ENCODE results near the gene DENND1A.

The DENND1A gene

DNA sequence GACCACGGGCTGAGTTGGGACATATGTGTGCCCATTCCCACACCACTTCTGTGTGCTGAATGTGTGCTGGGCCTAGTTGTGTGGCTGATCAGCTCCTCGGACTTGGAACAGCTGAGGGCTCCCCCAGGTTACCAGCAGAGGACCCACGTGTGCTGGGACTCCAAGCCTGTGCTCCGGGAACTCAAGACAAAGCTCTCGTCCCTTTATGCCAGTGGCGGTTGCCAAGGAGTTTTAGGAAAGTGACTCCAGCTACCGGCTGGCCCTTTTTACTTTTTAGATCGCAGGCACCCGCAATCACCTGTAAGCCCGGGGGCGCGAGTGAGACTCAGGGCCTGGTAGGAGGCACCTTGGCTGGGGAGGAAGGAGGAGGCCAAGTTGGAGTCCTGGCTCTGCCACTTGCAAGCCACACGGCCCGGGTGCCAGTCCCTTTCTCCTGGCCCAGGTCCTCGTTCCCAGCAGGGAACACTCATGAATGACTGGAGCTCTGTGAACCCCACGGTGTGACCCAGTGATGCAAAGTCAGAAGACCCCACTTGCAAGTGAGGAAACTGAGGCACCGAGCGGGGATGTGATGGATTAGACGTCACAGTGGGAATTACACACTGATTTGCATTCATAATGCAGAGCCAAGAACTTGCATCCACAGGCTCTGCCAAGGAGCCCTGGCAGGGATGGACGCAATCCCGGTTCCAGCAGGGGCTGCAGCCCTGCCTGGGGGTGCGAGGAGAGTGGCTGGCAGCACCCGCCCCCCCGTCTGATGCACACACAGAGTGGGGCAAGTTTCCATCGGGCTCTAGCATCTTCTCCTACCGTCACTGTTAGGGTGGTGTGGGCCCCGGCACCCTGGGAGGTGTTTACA lies 547.0 kb downstream of the DENND1A start:
- CTCF ChIA-PET, result interaction anchor here (0.9 kb wide), 1 partner anchor 28 kb away, joined by 5 read pairs; no protein-coding TSS in a partner anchor
- no peak for DNase-seq (ENCODE audit: extremely low spot score)
- POLR2A ChIA-PET, result no interaction called here
- TF ChIP-seq HDGF (IDR thresholded peaks at IDR 0.05; ENCODE audit: borderline replicate concordance) (no peak), BHLHE40 (IDR thresholded peaks at IDR 0.05; ENCODE audit: borderline replicate concordance) (no peak), ELF4 (IDR thresholded peaks at IDR 0.05) (no peak), L3MBTL2 (conservative IDR thresholded peaks at IDR 0.05) (no peak), SP1 (IDR thresholded peaks at IDR 0.05) (no peak), FOXA1 (IDR thresholded peaks at IDR 0.05) (no peak), TARDBP (IDR thresholded peaks at IDR 0.05) (no peak), FOXM1 (IDR thresholded peaks at IDR 0.05; ENCODE audit: borderline replicate concordance) (no peak), LEF1 (IDR thresholded peaks at IDR 0.05; ENCODE audit: borderline replicate concordance) (no peak), FOXK2 (IDR thresholded peaks at IDR 0.05) (no peak), ARNT (IDR thresholded peaks at IDR 0.05) (no peak)
- TF ChIP-seq, protein P1, sequence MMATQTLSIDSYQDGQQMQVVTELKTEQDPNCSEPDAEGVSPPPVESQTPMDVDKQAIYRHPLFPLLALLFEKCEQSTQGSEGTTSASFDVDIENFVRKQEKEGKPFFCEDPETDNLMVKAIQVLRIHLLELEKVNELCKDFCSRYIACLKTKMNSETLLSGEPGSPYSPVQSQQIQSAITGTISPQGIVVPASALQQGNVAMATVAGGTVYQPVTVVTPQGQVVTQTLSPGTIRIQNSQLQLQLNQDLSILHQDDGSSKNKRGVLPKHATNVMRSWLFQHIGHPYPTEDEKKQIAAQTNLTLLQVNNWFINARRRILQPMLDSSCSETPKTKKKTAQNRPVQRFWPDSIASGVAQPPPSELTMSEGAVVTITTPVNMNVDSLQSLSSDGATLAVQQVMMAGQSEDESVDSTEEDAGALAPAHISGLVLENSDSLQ (IDR thresholded peaks at IDR 0.05), result no peak

DNA sequence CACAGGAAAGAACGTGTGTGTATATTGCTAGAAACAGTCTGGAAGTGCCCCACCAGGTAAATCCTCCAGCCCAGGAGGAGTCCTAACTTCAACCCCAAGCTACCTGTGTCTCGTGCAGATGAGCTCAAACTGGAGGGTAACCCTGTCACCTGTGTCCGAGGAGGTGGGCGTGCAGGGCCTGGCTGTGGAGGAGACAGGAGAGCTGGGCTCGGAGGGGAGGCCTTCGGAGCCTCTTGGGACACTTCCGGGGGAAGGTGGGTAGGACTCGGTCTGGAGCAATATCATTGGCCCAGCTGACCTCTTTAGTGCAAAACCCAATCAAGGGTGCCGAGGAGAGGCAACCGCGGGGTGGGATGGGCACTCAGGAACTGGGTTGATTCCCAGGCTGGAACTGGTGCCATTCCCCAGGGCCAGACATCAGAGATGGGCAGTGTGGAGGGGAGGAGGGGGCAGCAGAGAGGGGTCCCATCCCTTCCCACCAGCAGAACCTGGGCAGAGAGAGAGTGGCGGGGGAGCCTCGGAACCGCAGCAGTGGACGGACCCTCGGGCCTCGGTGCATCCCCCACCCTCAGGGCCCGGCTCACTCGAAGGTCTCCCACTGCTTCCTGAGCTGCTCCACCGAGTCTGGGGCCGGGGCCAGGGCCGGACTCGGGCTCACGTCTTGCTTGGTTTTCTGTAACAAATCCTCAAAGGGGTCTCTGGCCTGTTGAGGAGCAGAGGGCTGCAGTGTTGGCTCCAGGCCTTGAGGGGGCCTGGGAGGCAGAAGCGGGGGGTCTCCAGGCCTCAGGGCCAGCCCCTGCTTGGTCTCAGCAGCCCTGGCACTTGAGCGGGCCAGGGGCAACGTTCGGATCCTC lies 548.8 kb downstream of the DENND1A start:
- DNase-seq (ENCODE audit: extremely low spot score), result no peak
- ChIA-PET CTCF (no interaction called here), POLR2A (no interaction called here)
- no peak for TF ChIP-seq SUZ12 (IDR thresholded peaks at IDR 0.05)
- TF ChIP-seq HDGF (IDR thresholded peaks at IDR 0.05; ENCODE audit: borderline replicate concordance), result no peak
- TF ChIP-seq FOXK2 (IDR thresholded peaks at IDR 0.05), result no peak
- TF ChIP-seq NFRKB (IDR thresholded peaks at IDR 0.05), result no peak
- TF ChIP-seq CTBP1 (IDR thresholded peaks at IDR 0.05; ENCODE audit: borderline replicate concordance), result no peak
- no peak for TF ChIP-seq ZNF384 (IDR thresholded peaks at IDR 0.05)
- no peak for TF ChIP-seq BHLHE40 (IDR thresholded peaks at IDR 0.05; ENCODE audit: borderline replicate concordance)
- TF ChIP-seq TARDBP (IDR thresholded peaks at IDR 0.05), result no peak
- TF ChIP-seq ARNT (IDR thresholded peaks at IDR 0.05), result no peak

DNA sequence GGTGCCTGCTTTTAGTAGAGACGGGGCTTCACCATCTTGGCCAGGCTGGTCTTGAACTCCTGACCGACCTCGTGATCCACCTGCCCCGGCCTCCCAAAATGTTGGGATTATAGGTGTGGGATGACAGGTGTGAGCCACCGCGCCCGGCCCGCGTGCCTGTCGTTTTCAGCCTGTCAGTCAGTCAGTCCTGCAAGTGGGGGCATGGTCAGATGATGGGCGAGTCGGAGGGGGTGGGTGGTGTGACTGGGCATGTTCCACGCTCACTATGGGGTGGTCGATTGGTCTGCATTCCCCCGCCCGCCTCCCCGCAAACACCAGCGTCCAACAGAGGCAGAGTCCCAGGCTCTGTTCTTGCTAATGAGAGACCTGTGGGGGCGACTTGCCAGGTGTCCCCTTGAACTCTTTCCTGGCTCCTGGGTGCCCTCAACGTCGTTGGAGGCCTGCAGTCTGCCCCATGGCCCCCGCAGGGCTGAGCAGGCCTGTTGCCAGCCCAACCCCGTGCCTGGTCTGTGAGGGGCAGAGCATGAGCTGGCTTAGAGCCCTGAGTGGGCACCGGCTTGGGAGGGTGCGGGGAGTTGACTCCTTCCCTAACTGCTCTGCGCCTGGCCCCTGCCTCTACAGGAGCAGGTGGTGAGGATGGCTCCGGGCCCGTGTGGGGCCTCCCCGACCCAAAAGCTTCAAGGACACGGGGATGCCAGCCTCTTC lies 550.8 kb downstream of the DENND1A start:
- CTCF ChIA-PET, result no interaction called here
- no peak for DNase-seq (ENCODE audit: extremely low spot score)
- TF ChIP-seq BHLHE40 (IDR thresholded peaks at IDR 0.05; ENCODE audit: borderline replicate concordance) (no peak), LEF1 (IDR thresholded peaks at IDR 0.05; ENCODE audit: borderline replicate concordance) (no peak), ELF4 (IDR thresholded peaks at IDR 0.05) (no peak), SP1 (IDR thresholded peaks at IDR 0.05) (no peak), ARNT (IDR thresholded peaks at IDR 0.05) (no peak), FOXK2 (IDR thresholded peaks at IDR 0.05) (no peak)
- POLR2A ChIA-PET, result no interaction called here

DNA sequence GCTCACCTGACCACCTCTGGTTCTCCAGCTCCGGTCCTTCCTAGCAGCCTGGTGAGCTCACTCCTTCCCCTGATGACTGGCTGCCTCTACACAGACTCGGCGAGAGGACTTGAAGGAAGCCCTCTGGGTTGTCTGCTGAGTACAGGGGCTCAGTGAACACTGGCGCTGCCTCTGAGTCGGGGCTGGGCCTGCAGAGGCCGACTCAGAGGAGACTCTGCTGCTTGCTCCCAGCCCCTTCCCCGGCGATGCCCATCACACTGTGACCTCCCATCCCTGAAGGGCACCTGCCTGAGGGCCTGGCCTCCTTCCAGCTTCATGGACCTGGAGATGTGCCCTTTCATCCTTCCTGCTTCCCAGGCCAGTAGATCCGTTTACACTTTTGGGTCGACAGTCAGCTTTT lies 551.9 kb downstream of the DENND1A start:
- POLR2A ChIA-PET, result interaction anchor here (1.5 kb wide), 1 partner anchor 21 kb away, joined by 3 read pairs; no protein-coding TSS in a partner anchor
- TF ChIP-seq FOXM1 (IDR thresholded peaks at IDR 0.05; ENCODE audit: borderline replicate concordance) (no peak), ELF4 (IDR thresholded peaks at IDR 0.05) (no peak), TARDBP (IDR thresholded peaks at IDR 0.05) (no peak), CTBP1 (IDR thresholded peaks at IDR 0.05; ENCODE audit: borderline replicate concordance) (no peak), SP1 (IDR thresholded peaks at IDR 0.05) (no peak), HDGF (IDR thresholded peaks at IDR 0.05; ENCODE audit: borderline replicate concordance) (no peak)
- CTCF ChIA-PET, result interaction anchor here (1.3 kb wide), 1 partner anchor 22 kb away, joined by 3 read pairs; no protein-coding TSS in a partner anchor
- no peak for DNase-seq (ENCODE audit: extremely low spot score)

DNA sequence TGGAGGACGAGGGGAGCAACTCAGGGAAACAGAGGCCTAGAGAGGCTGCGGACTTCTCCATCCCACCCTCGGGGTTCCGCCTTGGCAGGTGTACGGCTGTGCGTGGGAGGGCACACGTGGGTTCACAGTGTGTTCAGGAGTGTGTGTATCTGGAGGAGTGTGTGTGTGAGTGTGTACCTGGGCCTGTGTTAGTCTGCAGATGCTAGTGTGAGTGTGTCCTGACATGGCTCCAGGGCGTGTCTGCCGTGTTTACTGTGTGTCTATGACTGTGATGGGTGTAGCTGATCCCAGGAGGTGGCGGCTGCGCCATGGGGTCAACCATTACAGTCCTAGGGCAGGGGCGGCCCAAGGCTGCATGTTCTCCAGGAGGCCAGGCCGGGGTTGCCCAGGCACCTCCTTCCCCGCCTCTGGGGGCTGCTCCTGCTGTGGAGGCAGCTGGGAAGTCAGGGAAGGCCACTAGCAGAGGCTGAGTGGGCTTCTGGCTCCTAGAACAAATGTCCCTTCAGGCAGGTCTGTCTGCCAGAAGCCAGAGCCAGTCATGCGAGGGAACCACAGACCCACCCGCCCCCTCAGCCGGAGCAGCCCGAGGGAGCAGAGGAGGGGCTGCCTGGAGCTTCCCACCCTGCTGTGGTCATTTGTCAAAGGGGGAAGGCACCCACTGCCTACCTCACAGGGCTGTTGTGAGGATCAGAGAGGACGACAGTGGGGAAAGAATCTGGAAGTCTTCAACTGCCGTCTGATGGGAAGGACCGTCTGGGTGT lies 552.5 kb downstream of the DENND1A start:
- CTCF ChIA-PET, result interaction anchor here (0.7 to 1.3 kb wide), 2 partner anchors 22 to 999 kb away, joined by 3 read pairs; no protein-coding TSS in a partner anchor
- no peak for TF ChIP-seq CTBP1 (IDR thresholded peaks at IDR 0.05; ENCODE audit: borderline replicate concordance)
- TF ChIP-seq FOXA1 (IDR thresholded peaks at IDR 0.05), result no peak
- TF ChIP-seq ARNT (IDR thresholded peaks at IDR 0.05), result no peak
- no peak for TF ChIP-seq TARDBP (IDR thresholded peaks at IDR 0.05)
- TF ChIP-seq NFRKB (IDR thresholded peaks at IDR 0.05), result no peak
- TF ChIP-seq SP1 (IDR thresholded peaks at IDR 0.05), result no peak
- TF ChIP-seq, protein P1 (IDR thresholded peaks at IDR 0.05), result no peak
- no peak for TF ChIP-seq ELF4 (IDR thresholded peaks at IDR 0.05)
- no peak for TF ChIP-seq SUZ12 (IDR thresholded peaks at IDR 0.05)
- no peak for TF ChIP-seq L3MBTL2 (conservative IDR thresholded peaks at IDR 0.05)
- no peak for TF ChIP-seq FOXM1 (IDR thresholded peaks at IDR 0.05; ENCODE audit: borderline replicate concordance)
- TF ChIP-seq ZNF384 (IDR thresholded peaks at IDR 0.05), result no peak
- TF ChIP-seq FOXK2 (IDR thresholded peaks at IDR 0.05), result no peak
- no peak for TF ChIP-seq LEF1 (IDR thresholded peaks at IDR 0.05; ENCODE audit: borderline replicate concordance)
- TF ChIP-seq BHLHE40 (IDR thresholded peaks at IDR 0.05; ENCODE audit: borderline replicate concordance), result no peak
- TF ChIP-seq HDGF (IDR thresholded peaks at IDR 0.05; ENCODE audit: borderline replicate concordance), result no peak
- no peak for DNase-seq (ENCODE audit: extremely low spot score)
- POLR2A ChIA-PET, result interaction anchor here (1.5 kb wide), 1 partner anchor 20 kb away, joined by 3 read pairs; no protein-coding TSS in a partner anchor

All from HEK293T (cell line).